Measurements from ENCODE around the gene PIGU.

The PIGU gene

GRCh38 chr20:34581341-34582184 is 95.3 kb downstream of the PIGU start:
- peak; percentile 85 for DNase-seq (ENCODE audit: low read depth)
- H3K4me3 ChIP-seq (replicated peaks; ENCODE audit: low read depth, low read length) = no peak overlapping the region
- TF ChIP-seq, protein P1, sequence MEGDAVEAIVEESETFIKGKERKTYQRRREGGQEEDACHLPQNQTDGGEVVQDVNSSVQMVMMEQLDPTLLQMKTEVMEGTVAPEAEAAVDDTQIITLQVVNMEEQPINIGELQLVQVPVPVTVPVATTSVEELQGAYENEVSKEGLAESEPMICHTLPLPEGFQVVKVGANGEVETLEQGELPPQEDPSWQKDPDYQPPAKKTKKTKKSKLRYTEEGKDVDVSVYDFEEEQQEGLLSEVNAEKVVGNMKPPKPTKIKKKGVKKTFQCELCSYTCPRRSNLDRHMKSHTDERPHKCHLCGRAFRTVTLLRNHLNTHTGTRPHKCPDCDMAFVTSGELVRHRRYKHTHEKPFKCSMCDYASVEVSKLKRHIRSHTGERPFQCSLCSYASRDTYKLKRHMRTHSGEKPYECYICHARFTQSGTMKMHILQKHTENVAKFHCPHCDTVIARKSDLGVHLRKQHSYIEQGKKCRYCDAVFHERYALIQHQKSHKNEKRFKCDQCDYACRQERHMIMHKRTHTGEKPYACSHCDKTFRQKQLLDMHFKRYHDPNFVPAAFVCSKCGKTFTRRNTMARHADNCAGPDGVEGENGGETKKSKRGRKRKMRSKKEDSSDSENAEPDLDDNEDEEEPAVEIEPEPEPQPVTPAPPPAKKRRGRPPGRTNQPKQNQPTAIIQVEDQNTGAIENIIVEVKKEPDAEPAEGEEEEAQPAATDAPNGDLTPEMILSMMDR (IDR thresholded peaks at IDR 0.05; ENCODE audit: low read length, missing control alignments) = no peak

- H3K4me3 ChIP-seq (replicated peaks; ENCODE audit: low read depth, low read length) = no peak overlapping the region
- DNase-seq (ENCODE audit: low read depth) = no peak
- TF ChIP-seq, protein P1 (IDR thresholded peaks at IDR 0.05; ENCODE audit: low read length, missing control alignments) = no peak
Measured at GRCh38 chr20:34579979-34580940, 96.6 kb downstream of the PIGU start.

DNA sequence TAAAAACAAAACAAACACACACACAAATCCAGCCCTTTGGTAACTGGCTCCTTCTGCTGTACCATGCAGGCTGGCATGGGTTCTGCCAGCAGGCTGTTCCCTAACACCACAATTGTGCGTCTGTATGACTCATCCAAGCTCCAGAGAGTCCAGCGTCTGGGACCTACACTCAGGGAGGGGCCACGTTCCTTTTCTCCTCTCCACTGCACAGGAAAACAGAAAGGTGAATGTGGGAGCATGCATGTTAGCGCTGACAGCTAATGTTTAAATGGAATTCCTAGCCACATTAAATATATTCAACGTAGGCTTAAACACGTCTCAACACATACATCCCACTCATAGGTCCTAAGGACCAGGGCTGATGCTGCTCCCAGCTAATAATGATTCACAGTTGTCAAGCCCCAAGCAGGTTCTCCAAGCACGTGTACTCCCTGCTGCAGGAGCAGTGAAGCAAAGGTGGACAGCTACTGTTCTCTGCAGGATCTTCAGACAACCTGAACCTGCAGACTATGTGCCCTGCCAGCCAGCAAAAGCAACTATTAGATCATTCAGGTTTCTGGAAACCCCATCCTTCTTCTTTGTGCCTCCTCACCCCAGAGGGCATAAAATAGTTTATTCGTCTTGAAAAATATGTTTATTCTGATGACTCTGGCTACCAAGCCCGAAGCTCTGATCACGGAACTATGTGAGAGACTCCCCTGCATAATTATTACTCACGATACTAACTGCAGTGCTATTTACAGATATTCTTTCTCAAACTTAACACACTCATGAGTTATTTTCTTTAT is 97.5 kb downstream of the PIGU start:
- TF ChIP-seq, protein P1 (IDR thresholded peaks at IDR 0.05; ENCODE audit: low read length, missing control alignments) = peak; percentile 87
- no peak overlapping the region for H3K4me3 ChIP-seq (replicated peaks; ENCODE audit: low read depth, low read length)
- DNase-seq (ENCODE audit: low read depth) = peak; percentile 86

- TF ChIP-seq, protein P1 (IDR thresholded peaks at IDR 0.05; ENCODE audit: low read length, missing control alignments) = no peak
- no peak for DNase-seq (ENCODE audit: low read depth)
- no peak overlapping the region for H3K4me3 ChIP-seq (replicated peaks; ENCODE audit: low read depth, low read length)
Measured at GRCh38 chr20:34578521-34578920, 98.4 kb downstream of the PIGU start.

DNA sequence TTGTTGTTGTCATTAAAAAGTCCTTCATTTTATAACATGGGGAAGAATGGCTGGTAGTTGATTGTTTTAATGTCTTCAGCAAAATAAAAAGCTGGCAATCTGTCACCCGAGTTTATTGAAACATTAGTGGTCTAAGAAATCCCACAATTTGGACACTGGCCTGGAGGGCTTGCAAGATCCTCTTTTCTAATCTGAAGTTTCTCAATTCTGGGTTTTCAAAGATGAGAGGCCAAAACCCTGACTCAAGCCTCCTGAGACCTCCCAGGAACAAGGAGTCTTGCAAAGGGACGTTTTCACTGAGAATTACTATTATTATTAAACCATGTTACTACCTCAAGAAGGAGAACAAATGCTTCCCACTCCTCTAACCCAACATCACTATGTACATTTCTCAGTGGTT is 98.9 kb downstream of the PIGU start:
- H3K4me3 ChIP-seq (replicated peaks; ENCODE audit: low read depth, low read length) = no peak overlapping the region
- TF ChIP-seq, protein P1 (IDR thresholded peaks at IDR 0.05; ENCODE audit: low read length, missing control alignments) = no peak
- DNase-seq (ENCODE audit: low read depth) = peak; percentile 63

DNA sequence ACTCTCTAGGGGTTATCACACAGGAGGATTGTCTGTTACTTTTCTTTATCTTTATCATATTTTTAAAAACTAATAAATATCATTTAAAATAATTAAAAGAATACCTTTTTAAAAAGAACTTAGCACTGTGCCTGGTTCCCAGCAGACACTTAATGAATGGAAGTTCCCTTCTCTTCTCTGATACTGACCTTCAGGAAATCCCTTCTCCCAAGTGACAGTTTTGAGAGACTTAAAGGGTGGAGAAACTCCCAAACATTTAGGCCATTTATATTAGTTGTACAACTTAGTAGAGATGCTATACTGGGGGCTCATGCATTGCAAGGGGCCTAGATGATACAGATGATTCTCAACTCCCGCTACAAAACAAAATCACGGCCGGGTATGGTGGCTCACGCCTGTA is 99.8 kb downstream of the PIGU start:
- no peak for DNase-seq (ENCODE audit: low read depth)
- no peak overlapping the region for H3K4me3 ChIP-seq (replicated peaks; ENCODE audit: low read depth, low read length)
- TF ChIP-seq, protein P1 (IDR thresholded peaks at IDR 0.05; ENCODE audit: low read length, missing control alignments) = no peak
